ENCODE results near the gene CLIP1.
"Not testable (repeated sequence)": the region's sequence is repeated elsewhere in the genome, so short reads cannot be mapped to it uniquely, and the experiment has no call there.

Gene CLIP1

DNA sequence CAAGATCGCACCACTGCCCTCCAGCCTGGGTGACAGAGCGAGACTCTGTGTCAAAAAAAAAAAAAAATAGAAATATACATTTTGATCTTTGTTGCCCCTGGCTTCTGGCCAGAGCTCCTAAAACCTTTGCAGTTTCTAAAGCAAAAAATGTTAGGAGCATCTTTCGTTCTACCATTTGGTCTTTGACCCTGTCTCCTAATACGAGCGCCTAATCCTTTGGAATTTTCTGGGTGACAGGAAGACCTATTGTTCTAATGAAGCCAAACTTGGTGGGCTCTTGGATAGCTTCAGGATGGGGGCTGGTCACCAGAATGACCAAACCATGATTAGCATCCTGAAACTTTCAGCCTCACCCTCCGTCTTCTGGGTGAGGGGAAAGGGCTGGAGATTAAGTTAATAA, 32.3 kb upstream of the CLIP1 start:
- no peaks in the 10 kb centered on the region for H3K36me3 ChIP-seq
- H3K27ac ChIP-seq: no peak overlapping the region
- H3K4me3 ChIP-seq (ENCODE audit: low read depth, low read length): no peak overlapping the region
- no peak for DNase-seq
- H3K27me3 ChIP-seq (ENCODE audit: insufficient read depth, low read depth, severe bottlenecking): no peaks in the 10 kb centered on the region
- TF ChIP-seq, protein P1, sequence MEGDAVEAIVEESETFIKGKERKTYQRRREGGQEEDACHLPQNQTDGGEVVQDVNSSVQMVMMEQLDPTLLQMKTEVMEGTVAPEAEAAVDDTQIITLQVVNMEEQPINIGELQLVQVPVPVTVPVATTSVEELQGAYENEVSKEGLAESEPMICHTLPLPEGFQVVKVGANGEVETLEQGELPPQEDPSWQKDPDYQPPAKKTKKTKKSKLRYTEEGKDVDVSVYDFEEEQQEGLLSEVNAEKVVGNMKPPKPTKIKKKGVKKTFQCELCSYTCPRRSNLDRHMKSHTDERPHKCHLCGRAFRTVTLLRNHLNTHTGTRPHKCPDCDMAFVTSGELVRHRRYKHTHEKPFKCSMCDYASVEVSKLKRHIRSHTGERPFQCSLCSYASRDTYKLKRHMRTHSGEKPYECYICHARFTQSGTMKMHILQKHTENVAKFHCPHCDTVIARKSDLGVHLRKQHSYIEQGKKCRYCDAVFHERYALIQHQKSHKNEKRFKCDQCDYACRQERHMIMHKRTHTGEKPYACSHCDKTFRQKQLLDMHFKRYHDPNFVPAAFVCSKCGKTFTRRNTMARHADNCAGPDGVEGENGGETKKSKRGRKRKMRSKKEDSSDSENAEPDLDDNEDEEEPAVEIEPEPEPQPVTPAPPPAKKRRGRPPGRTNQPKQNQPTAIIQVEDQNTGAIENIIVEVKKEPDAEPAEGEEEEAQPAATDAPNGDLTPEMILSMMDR (IDR thresholded peaks at IDR 0.05; ENCODE audit: low read depth, low read length): no peak
- H3K9me3 ChIP-seq (ENCODE audit: severe bottlenecking): no peaks in the 10 kb centered on the region

DNA sequence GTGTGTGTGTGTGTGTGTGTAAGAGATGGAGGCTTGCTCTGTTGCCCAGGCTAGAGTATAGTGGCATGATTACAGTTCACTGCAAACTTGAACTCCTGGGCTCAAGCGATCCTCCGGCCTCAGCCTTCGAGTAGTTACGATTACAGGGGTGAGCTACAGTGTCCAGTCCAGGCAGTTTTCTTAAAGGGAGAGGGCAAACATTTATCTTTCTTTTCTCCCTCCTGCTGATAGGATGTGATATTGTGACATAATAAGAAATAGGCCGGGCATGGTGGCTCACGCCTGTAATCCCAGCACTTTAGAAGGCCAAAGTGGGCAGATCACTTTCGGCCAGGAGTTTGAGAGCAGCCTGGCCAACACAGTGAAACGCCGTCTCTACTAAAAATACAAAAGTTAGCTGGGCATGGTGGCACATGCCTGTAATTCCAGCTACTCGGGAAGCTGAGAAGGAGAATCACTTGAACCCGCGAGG, 31.8 kb upstream of the CLIP1 start:
- Histone ChIP-seq H3K27me3 (ENCODE audit: insufficient read depth, low read depth, severe bottlenecking) (no peaks in the 10 kb centered on the region), H3K27ac (no peak overlapping the region), H3K9me3 (ENCODE audit: severe bottlenecking) (no peaks in the 10 kb centered on the region), H3K36me3 (no peaks in the 10 kb centered on the region), H3K4me3 (ENCODE audit: low read depth, low read length) (no peak overlapping the region)
- TF ChIP-seq, protein P1 (IDR thresholded peaks at IDR 0.05; ENCODE audit: low read depth, low read length): no peak
- DNase-seq: no peak

DNA sequence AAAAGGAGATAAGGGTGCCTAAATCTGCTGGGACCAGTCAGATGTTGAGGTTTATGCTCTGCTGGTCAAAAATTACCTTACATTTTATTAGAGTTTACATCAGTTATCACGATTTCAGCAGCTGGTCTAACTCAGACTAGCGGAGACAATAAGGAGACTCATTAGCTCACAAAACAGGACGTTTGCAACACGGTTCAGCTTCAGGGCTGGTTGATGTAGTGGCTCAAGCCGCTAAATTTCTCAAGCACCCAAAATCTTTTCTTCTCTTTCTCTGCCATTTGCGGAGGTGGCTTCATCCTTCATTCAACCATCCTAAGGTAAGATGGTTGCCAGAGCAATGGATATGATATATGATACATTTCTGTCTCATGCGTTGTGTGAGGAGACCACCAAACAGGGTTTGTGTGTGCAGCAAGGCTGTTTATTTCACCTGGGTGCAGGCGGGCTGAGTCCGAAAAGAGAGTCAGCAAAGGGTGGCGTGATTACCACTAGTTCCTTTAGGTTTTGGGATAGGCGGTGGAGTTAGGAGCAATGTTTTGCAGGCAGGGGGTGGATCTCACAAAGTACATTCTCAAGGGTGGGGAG, 30.3 kb upstream of the CLIP1 start:
- TF ChIP-seq, protein P1 (IDR thresholded peaks at IDR 0.05; ENCODE audit: low read depth, low read length): no peak
- Histone ChIP-seq H3K27ac (no peak overlapping the region), H3K27me3 (ENCODE audit: insufficient read depth, low read depth, severe bottlenecking) (no peaks in the 10 kb centered on the region), H3K36me3 (no peaks in the 10 kb centered on the region), H3K4me3 (ENCODE audit: low read depth, low read length) (no peak overlapping the region), H3K9me3 (ENCODE audit: severe bottlenecking) (no peaks in the 10 kb centered on the region)
- no peak for DNase-seq

DNA sequence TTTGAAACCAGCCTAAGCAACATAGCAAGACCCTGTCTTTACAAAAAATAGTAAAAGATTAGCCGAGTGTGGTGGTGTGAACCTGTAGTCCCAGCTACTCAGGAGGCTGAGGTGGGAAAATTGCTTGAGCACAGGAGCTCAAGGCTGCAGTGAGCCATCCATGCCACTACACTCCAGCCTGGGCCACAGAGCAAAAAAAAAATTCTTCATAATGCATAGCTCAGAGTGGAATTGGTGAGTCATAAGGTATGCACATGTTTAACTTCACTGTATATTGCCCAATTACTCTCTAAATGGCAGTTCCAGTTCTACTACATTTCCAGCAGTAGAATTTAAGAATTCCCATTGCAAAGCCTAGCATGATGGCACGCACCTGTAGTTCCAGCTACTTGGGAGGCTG, 26.8 kb upstream of the CLIP1 start:
- H3K9me3 ChIP-seq (ENCODE audit: severe bottlenecking): no peaks in the 10 kb centered on the region

DNA sequence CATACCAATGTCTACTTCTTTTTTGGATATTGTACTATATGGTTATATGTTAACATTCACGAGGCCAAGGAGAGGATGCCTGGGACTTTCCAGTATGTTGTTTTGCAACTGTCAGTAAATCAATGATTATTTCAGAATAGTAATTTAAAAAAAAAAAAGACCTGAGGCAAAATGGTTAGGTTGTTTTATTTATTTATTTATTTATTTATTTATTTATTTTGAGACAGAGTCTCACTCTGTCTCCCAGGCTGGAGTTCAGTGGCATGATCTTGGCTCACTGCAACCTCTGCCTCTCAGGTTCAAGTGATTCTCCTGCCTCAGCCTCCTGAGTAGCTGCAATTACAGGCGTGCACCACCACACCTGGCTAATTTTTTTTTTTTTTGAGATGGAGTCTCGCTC, 25.4 kb upstream of the CLIP1 start:
- not testable (repeated sequence) for H3K36me3 ChIP-seq; H3K9me3 ChIP-seq (ENCODE audit: severe bottlenecking); H3K27me3 ChIP-seq (ENCODE audit: insufficient read depth, low read depth, severe bottlenecking); H3K4me3 ChIP-seq (ENCODE audit: low read depth, low read length); H3K27ac ChIP-seq; DNase-seq

More for the DNA sequence above, 26.8 kb upstream of the CLIP1 start:
- Histone ChIP-seq H3K27ac (no peak overlapping the region), H3K4me3 (ENCODE audit: low read depth, low read length) (no peak overlapping the region), H3K36me3 (no peaks in the 10 kb centered on the region), H3K27me3 (ENCODE audit: insufficient read depth, low read depth, severe bottlenecking) (no peaks in the 10 kb centered on the region)
- TF ChIP-seq, protein P1 (IDR thresholded peaks at IDR 0.05; ENCODE audit: low read depth, low read length): no peak
- DNase-seq: no peak

DNA sequence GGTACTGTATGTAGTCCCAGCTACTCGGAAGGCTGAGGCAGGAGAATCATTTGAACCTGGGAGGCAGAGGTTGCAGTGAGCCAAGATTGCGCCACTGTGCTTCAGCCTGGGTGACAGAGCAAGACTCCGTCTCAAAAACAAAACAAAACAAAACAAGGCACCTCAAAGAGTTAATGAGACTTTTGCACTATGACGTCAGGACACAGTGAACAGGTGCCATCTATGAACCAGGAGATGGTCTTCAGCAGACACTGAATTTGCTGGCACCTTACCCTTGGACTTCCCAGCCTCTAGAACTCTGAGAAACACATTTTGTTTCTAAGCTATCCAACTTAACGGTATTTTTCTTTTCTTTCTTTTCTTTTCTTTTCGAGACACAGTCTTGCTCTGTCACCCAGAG, 23.9 kb upstream of the CLIP1 start:
- H3K27ac ChIP-seq; H3K36me3 ChIP-seq; H3K9me3 ChIP-seq (ENCODE audit: severe bottlenecking); H3K4me3 ChIP-seq (ENCODE audit: low read depth, low read length); H3K27me3 ChIP-seq (ENCODE audit: insufficient read depth, low read depth, severe bottlenecking); DNase-seq: not testable (repeated sequence)

DNA sequence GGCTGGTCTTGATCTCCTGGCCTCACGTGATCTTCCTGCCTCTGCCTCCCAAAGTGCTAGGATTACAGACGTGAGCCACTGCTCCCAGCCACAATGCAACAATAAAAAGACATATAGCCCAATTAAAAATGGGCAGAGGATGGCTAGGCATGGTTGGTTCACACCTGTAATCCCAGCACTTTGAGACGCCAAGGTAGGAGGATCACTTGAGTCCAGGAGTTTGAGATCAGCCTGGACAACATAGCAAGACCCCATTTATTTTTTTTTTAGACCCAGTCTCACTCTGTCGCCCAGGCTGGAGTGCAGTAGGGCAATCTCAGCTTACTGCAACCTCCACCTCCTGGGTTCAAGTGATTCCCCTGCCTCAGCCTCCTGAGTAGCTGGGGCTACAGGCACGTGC, 21.6 kb upstream of the CLIP1 start:
- not testable (repeated sequence) for H3K9me3 ChIP-seq (ENCODE audit: severe bottlenecking); H3K27ac ChIP-seq; H3K27me3 ChIP-seq (ENCODE audit: insufficient read depth, low read depth, severe bottlenecking); H3K4me3 ChIP-seq (ENCODE audit: low read depth, low read length); DNase-seq; H3K36me3 ChIP-seq

DNA sequence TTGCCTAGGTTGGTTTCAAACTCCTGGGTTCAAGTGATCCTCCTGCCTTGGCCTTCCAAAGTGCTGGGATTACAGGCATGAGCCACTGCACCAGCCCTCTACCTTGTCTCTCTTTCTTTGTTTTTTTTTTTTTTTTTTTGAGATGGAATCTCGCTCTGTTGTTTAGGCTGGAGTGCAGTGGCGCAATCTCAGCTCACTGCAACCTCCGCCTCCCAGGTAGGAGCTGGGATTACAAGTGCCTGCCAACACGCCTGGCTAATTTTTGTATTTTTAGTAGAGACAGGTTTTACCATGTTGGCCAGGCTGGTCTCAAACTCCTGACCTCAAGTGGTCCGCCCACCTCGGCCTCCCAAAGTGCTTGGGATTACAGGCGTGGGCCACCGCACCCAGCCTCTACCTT, 16.4 kb upstream of the CLIP1 start:
- H3K27ac ChIP-seq; DNase-seq; H3K36me3 ChIP-seq; H3K27me3 ChIP-seq (ENCODE audit: insufficient read depth, low read depth, severe bottlenecking); H3K9me3 ChIP-seq (ENCODE audit: severe bottlenecking); H3K4me3 ChIP-seq (ENCODE audit: low read depth, low read length): not testable (repeated sequence)

All from WERI-Rb-1 (cell line).